Ovary (tissue), 3 donors: ENCODE results near the gene PARG.
"Not testable (repeated sequence)": the region's sequence is repeated elsewhere in the genome, so short reads cannot be mapped to it uniquely, and the experiment has no call there.

Experiments
- EP300 ChIP-seq: sonication (generic); formaldehyde crosslinking; IDR thresholded peaks from one replicate; pipeline ENCODE4 v1.6.1; 2017; ENCODE audit warnings: antibody characterized with exemption
- POLR2A ChIP-seq: fragments of 450-650 bp; IDR thresholded peaks from one replicate; pipeline ENCODE4 v1.6.1; 2017; ENCODE audit warnings: antibody characterized with exemption, mild to moderate bottlenecking, moderate library complexity
- TF ChIP-seq, protein P1 (sequence below), 3 donors: fragments of 450-650 bp in 2 of 3; fragments of 200-600 bp in 1 of 3; IDR thresholded peaks; one replicate each; pipeline versions ENCODE4 v1.5.1 to v1.8.0; 2016 to 2022; ENCODE audit warnings: antibody characterized with exemption in 3 of 3, mild to moderate bottlenecking in 1 of 3
- donor health status: DM: no; HTN: no; CAD: no.

DNA sequence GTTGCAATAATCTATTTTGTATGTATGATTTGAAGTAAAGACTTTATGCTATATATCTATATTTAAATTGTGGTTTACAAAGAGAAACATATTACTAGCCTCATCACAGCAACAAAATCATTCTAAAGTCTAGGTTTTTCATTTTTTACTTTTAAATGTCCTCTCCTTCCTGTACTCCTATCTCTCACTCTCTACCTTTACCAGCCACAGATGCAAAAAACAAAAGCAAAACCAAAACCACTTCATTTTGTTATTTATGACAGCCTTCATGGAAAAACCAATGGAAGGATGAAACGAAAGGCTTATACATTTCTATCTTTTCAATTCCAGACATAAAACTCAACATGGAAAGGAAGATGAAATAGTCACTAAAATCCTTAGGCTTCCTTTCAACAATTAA lies 31.5 kb downstream of the PARG start:
- TF ChIP-seq, protein P1, sequence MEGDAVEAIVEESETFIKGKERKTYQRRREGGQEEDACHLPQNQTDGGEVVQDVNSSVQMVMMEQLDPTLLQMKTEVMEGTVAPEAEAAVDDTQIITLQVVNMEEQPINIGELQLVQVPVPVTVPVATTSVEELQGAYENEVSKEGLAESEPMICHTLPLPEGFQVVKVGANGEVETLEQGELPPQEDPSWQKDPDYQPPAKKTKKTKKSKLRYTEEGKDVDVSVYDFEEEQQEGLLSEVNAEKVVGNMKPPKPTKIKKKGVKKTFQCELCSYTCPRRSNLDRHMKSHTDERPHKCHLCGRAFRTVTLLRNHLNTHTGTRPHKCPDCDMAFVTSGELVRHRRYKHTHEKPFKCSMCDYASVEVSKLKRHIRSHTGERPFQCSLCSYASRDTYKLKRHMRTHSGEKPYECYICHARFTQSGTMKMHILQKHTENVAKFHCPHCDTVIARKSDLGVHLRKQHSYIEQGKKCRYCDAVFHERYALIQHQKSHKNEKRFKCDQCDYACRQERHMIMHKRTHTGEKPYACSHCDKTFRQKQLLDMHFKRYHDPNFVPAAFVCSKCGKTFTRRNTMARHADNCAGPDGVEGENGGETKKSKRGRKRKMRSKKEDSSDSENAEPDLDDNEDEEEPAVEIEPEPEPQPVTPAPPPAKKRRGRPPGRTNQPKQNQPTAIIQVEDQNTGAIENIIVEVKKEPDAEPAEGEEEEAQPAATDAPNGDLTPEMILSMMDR (IDR thresholded peaks at IDR 0.05): not testable (repeated sequence)
- not testable (repeated sequence) for TF ChIP-seq EP300, POLR2A
